Activated CD8-positive, alpha-beta memory T cell treated with anti-CD3 and anti-CD28 coated beads, Interleukin-2, amount 10 ng/mL, durations not matched to agents 7 days and 5 days (primary cell): Measurements from ENCODE around the gene STUM. TPM values are rescaled to one million over a fixed set of nuclear protein-coding genes. Genes with fewer than 3 reads are reported as not detected.
"Not testable (repeated sequence)": the region's sequence is repeated elsewhere in the genome, so short reads cannot be mapped to it uniquely, and the experiment has no call there.

Experiments used
- ATAC-seq: fragments of 150-1000 bp; cut with Tn5 transposase; one replicate; pipeline ENCODE4 v1.10.0; 2021; ENCODE audit warnings: moderate library complexity
- CTCF ChIA-PET: fragments of 350-600 bp; sonication (Branson Sonifier 250); formaldehyde crosslinking; loops from one replicate; lab custom pipeline; 2021; ENCODE audit warnings: antibody characterized with exemption; lab: Charles Lee
- DNase-seq: peaks from one replicate; pipeline ENCODE4 v3.0.0-alpha.2; 2020
- H3K27ac Mint-ChIP-seq: one replicate; pipeline ENCODE4 v1.8.0; 2021; ENCODE audit warnings: mild to moderate bottlenecking, mixed read lengths
- H3K27me3 Mint-ChIP-seq: one replicate; pipeline ENCODE4 v1.8.0; 2021; ENCODE audit warnings: mixed read lengths
- H3K36me3 Mint-ChIP-seq: one replicate; pipeline ENCODE4 v1.8.0; 2021; ENCODE audit warnings: mild to moderate bottlenecking, mixed read lengths
- H3K4me1 Mint-ChIP-seq: one replicate; pipeline ENCODE4 v1.8.0; 2021; ENCODE audit warnings: mixed read lengths
- H3K4me3 Mint-ChIP-seq: one replicate; pipeline ENCODE4 v1.8.0; 2021; ENCODE audit warnings: mild to moderate bottlenecking, moderate library complexity, mixed read lengths
- H3K9me3 Mint-ChIP-seq: one replicate; pipeline ENCODE4 v1.8.0; 2022; ENCODE audit warnings: low read depth, mixed read lengths
- total RNA-seq, 2 experiments: library from RNA; stranded (reverse); gene quantifications; one replicate each; pipeline ENCODE4 v1.2.3, GENCODE V29; 2021

Gene STUM
- total RNA-seq, 2 experiments from 2014 or later = not detected

GRCh38 chr1:226609836-226610455 is 61.4 kb downstream of the STUM start:
- DNase-seq (no peak), ATAC-seq (no peak)
- no peaks in the 10 kb centered on the region for H3K36me3 Mint-ChIP-seq
- H3K9me3 Mint-ChIP-seq = no peaks in the 10 kb centered on the region
- no peak overlapping the region for H3K27ac Mint-ChIP-seq
- H3K4me3 Mint-ChIP-seq = no peak overlapping the region
- H3K4me1 Mint-ChIP-seq = no peaks in the 10 kb centered on the region
- CTCF ChIA-PET = interaction anchor here (0.8 to 2.4 kb wide), 8 partner anchors 9 to 219 kb away, joined by 3 to 11 read pairs (median 4); partner anchors contain the start of genes PARP1 and STUM
- H3K27me3 Mint-ChIP-seq = peaks cover 3% of the 10 kb centered on the region

GRCh38 chr1:226610671-226611070 is 62.1 kb downstream of the STUM start:
- no peaks in the 10 kb centered on the region for H3K36me3 Mint-ChIP-seq
- no peaks in the 10 kb centered on the region for H3K9me3 Mint-ChIP-seq
- no peak overlapping the region for H3K4me3 Mint-ChIP-seq
- no peak overlapping the region for H3K27ac Mint-ChIP-seq
- CTCF ChIA-PET = interaction anchor here (1.0 to 2.4 kb wide), 2 partner anchors 16 to 153 kb away, joined by 3 to 11 read pairs; no protein-coding TSS in a partner anchor
- H3K27me3 Mint-ChIP-seq = peaks cover 5% of the 10 kb centered on the region
- ATAC-seq = no peak
- no peaks in the 10 kb centered on the region for H3K4me1 Mint-ChIP-seq
- DNase-seq = no peak

GRCh38 chr1:226611301-226611700 is 62.7 kb downstream of the STUM start:
- Mint-ChIP-seq H3K4me3 (no peak overlapping the region), H3K9me3 (no peaks in the 10 kb centered on the region), H3K36me3 (no peaks in the 10 kb centered on the region), H3K27me3 (peaks cover 5% of the 10 kb centered on the region), H3K4me1 (no peaks in the 10 kb centered on the region), H3K27ac (no peak overlapping the region)
- no peak for DNase-seq
- CTCF ChIA-PET = interaction anchor here (1.1 kb wide), 1 partner anchor 30 kb away, joined by 3 read pairs; no protein-coding TSS in a partner anchor
- no peak for ATAC-seq

GRCh38 chr1:226611980-226612379 is 63.4 kb downstream of the STUM start:
- H3K9me3 Mint-ChIP-seq, ATAC-seq, H3K27me3 Mint-ChIP-seq, DNase-seq, H3K27ac Mint-ChIP-seq, H3K4me3 Mint-ChIP-seq, H3K4me1 Mint-ChIP-seq, H3K36me3 Mint-ChIP-seq: not testable (repeated sequence)
- CTCF ChIA-PET = interaction anchor here (1.1 kb wide), 1 partner anchor 31 kb away, joined by 3 read pairs; no protein-coding TSS in a partner anchor

GRCh38 chr1:226615876-226616275 is 67.3 kb downstream of the STUM start:
- no peaks in the 10 kb centered on the region for H3K36me3 Mint-ChIP-seq
- ATAC-seq = no peak
- no peak overlapping the region for H3K4me3 Mint-ChIP-seq
- H3K9me3 Mint-ChIP-seq = no peaks in the 10 kb centered on the region
- CTCF ChIA-PET = interaction anchor here (1.5 kb wide), 1 partner anchor 11 kb away, joined by 5 read pairs; no protein-coding TSS in a partner anchor
- no peak for DNase-seq
- H3K27ac Mint-ChIP-seq = no peak overlapping the region
- no peaks in the 10 kb centered on the region for H3K4me1 Mint-ChIP-seq
- peaks cover 7% of the 10 kb centered on the region for H3K27me3 Mint-ChIP-seq

- no peak overlapping the region for H3K27ac Mint-ChIP-seq
- no peak overlapping the region for H3K4me3 Mint-ChIP-seq
- no peak for DNase-seq
- H3K27me3 Mint-ChIP-seq = peaks cover 7% of the 10 kb centered on the region
- H3K4me1 Mint-ChIP-seq = no peaks in the 10 kb centered on the region
- H3K36me3 Mint-ChIP-seq = no peaks in the 10 kb centered on the region
- CTCF ChIA-PET = interaction anchor here (1.0 kb wide), 1 partner anchor 10 kb away, joined by 3 read pairs; no protein-coding TSS in a partner anchor
- ATAC-seq = no peak
- no peaks in the 10 kb centered on the region for H3K9me3 Mint-ChIP-seq
Measured at GRCh38 chr1:226616636-226617035, 68.1 kb downstream of the STUM start.

GRCh38 chr1:226617109-226617508 is 68.5 kb downstream of the STUM start:
- CTCF ChIA-PET = interaction anchor here (1.0 kb wide), 1 partner anchor 9 kb away, joined by 3 read pairs; no protein-coding TSS in a partner anchor
- Mint-ChIP-seq H3K36me3 (no peaks in the 10 kb centered on the region), H3K4me1 (no peaks in the 10 kb centered on the region), H3K27me3 (peaks cover 7% of the 10 kb centered on the region), H3K9me3 (no peaks in the 10 kb centered on the region), H3K4me3 (no peak overlapping the region), H3K27ac (no peak overlapping the region)
- DNase-seq (no peak), ATAC-seq (no peak)

- not testable (repeated sequence) for H3K4me3 Mint-ChIP-seq
- H3K27me3 Mint-ChIP-seq = peaks cover 10% of the 10 kb centered on the region
- CTCF ChIA-PET = interaction anchor here (1.0 to 1.5 kb wide), 3 partner anchors 8 to 209 kb away, joined by 3 to 8 read pairs (median 3); no protein-coding TSS in a partner anchor
Measured at GRCh38 chr1:226617719-226618118, 69.2 kb downstream of the STUM start.

GRCh38 chr1:226618380-226618779 is 69.8 kb downstream of the STUM start:
- H3K9me3 Mint-ChIP-seq = no peaks in the 10 kb centered on the region
- DNase-seq (no peak), ATAC-seq (no peak)
- H3K27me3 Mint-ChIP-seq = peaks cover 10% of the 10 kb centered on the region
- no peaks in the 10 kb centered on the region for H3K36me3 Mint-ChIP-seq
- H3K4me3 Mint-ChIP-seq = no peak overlapping the region
- H3K4me1 Mint-ChIP-seq = no peaks in the 10 kb centered on the region
- H3K27ac Mint-ChIP-seq = no peak overlapping the region
- CTCF ChIA-PET = interaction anchor here (1.2 to 1.5 kb wide), 2 partner anchors 9 to 208 kb away, joined by 3 to 8 read pairs; no protein-coding TSS in a partner anchor

More at GRCh38 chr1:226617719-226618118, 69.2 kb downstream of the STUM start:
- H3K4me1 Mint-ChIP-seq, H3K9me3 Mint-ChIP-seq, DNase-seq, H3K27ac Mint-ChIP-seq, H3K36me3 Mint-ChIP-seq, ATAC-seq: not testable (repeated sequence)

GRCh38 chr1:226619031-226619430 is 70.5 kb downstream of the STUM start:
- no peaks in the 10 kb centered on the region for H3K9me3 Mint-ChIP-seq
- no peak for ATAC-seq
- no peaks in the 10 kb centered on the region for H3K4me1 Mint-ChIP-seq
- H3K27me3 Mint-ChIP-seq = peaks cover 10% of the 10 kb centered on the region
- no peak overlapping the region for H3K4me3 Mint-ChIP-seq
- no peak overlapping the region for H3K27ac Mint-ChIP-seq
- CTCF ChIA-PET = interaction anchor here (1.2 to 1.5 kb wide), 2 partner anchors 10 to 207 kb away, joined by 3 to 8 read pairs; no protein-coding TSS in a partner anchor
- DNase-seq = no peak
- H3K36me3 Mint-ChIP-seq = no peaks in the 10 kb centered on the region

GRCh38 chr1:226622012-226622411 is 73.4 kb downstream of the STUM start:
- H3K27me3 Mint-ChIP-seq = peaks cover 5% of the 10 kb centered on the region
- ATAC-seq (no peak), DNase-seq (no peak)
- H3K36me3 Mint-ChIP-seq = no peaks in the 10 kb centered on the region
- H3K4me3 Mint-ChIP-seq = no peak overlapping the region
- H3K9me3 Mint-ChIP-seq = no peaks in the 10 kb centered on the region
- H3K27ac Mint-ChIP-seq = no peak overlapping the region
- CTCF ChIA-PET = no interaction called here
- H3K4me1 Mint-ChIP-seq = peaks cover 11% of the 10 kb centered on the region

GRCh38 chr1:226624526-226624925 is 76.0 kb downstream of the STUM start:
- peaks cover 16% of the 10 kb centered on the region for H3K4me1 Mint-ChIP-seq
- no peaks in the 10 kb centered on the region for H3K36me3 Mint-ChIP-seq
- no peak for ATAC-seq
- H3K27me3 Mint-ChIP-seq = peaks cover 3% of the 10 kb centered on the region
- H3K27ac Mint-ChIP-seq = no peak overlapping the region
- no peak for DNase-seq
- no peaks in the 10 kb centered on the region for H3K9me3 Mint-ChIP-seq
- H3K4me3 Mint-ChIP-seq = no peak overlapping the region
- CTCF ChIA-PET = interaction anchor here (0.6 to 2.6 kb wide), 5 partner anchors 9 to 315 kb away, joined by 3 to 11 read pairs (median 3); no protein-coding TSS in a partner anchor

GRCh38 chr1:226625326-226625725 is 76.8 kb downstream of the STUM start:
- H3K27me3 Mint-ChIP-seq = peaks cover 3% of the 10 kb centered on the region
- peaks cover 16% of the 10 kb centered on the region for H3K4me1 Mint-ChIP-seq
- no peak overlapping the region for H3K4me3 Mint-ChIP-seq
- no peak overlapping the region for H3K27ac Mint-ChIP-seq
- ATAC-seq = no peak
- no peak for DNase-seq
- CTCF ChIA-PET = interaction anchor here (1.2 to 2.5 kb wide), 3 partner anchors 199 to 314 kb away, joined by 3 to 23 read pairs (median 3); no protein-coding TSS in a partner anchor
- no peaks in the 10 kb centered on the region for H3K36me3 Mint-ChIP-seq
- H3K9me3 Mint-ChIP-seq = no peaks in the 10 kb centered on the region
